Uterus (tissue), 2 donors: ENCODE results near the gene DSG2.

Source experiments
- POLR2A ChIP-seq, 2 donors: fragments of 450-650 bp; IDR thresholded peaks; one replicate each; pipeline ENCODE4 v1.6.1; 2016; ENCODE audit warnings: antibody characterized with exemption in 2 of 2, mild to moderate bottlenecking in 1 of 2, moderate library complexity in 1 of 2
- TF ChIP-seq, protein P1 (sequence below), 4 experiments: fragments of 200-600 bp in 2 of 4; fragments of 450-650 bp in 2 of 4; sonication (generic) in 2 of 4; IDR thresholded peaks; one replicate each; pipeline ENCODE4 v1.5.1; 2016 to 2019; ENCODE audit warnings: antibody characterized with exemption in 4 of 4, mild to moderate bottlenecking in 2 of 4, moderate library complexity in 1 of 4

DNA sequence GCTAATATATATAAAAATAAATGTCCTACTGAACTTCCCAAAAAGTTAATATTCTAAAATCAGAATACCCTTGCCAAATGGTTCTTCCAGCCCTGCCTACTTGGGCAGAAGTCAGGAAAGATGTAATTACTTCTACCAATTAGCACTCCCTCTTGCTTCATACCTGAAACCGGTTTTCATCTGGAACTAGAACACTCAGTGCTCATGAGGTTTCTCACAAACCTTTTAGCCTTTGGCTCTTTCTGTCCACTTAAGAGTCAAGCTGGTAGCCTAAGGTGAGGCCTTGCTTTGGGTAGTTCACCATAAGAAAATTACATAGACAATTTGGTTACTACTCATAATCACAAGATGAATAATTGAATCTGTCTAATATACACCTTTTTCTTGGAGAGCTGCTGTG, 46.4 kb upstream of the DSG2 start:
- TF ChIP-seq, protein P1, sequence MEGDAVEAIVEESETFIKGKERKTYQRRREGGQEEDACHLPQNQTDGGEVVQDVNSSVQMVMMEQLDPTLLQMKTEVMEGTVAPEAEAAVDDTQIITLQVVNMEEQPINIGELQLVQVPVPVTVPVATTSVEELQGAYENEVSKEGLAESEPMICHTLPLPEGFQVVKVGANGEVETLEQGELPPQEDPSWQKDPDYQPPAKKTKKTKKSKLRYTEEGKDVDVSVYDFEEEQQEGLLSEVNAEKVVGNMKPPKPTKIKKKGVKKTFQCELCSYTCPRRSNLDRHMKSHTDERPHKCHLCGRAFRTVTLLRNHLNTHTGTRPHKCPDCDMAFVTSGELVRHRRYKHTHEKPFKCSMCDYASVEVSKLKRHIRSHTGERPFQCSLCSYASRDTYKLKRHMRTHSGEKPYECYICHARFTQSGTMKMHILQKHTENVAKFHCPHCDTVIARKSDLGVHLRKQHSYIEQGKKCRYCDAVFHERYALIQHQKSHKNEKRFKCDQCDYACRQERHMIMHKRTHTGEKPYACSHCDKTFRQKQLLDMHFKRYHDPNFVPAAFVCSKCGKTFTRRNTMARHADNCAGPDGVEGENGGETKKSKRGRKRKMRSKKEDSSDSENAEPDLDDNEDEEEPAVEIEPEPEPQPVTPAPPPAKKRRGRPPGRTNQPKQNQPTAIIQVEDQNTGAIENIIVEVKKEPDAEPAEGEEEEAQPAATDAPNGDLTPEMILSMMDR (IDR thresholded peaks at IDR 0.05) = no peak
- no peak for TF ChIP-seq POLR2A (IDR thresholded peaks at IDR 0.05)
